OCI-LY7 (cell line): ENCODE measurements around the gene PLXNB2. TPM values are rescaled to one million over a fixed set of nuclear protein-coding genes. Genes with fewer than 3 reads are reported as not detected.

Experiments
- BruUV-seq: library from RNA; stranded (reverse); fragments of 400-500 nt; replicated peaks from 2 replicates; lab custom pipeline; 2021; lab: Mats Ljungman, UMichigan
- CTCF ChIA-PET: fragments of 300-600 bp; sonication (Branson Sonifier 250); formaldehyde crosslinking; loops from one replicate; lab custom pipeline; 2022; ENCODE audit warnings: antibody characterized with exemption; ENCODE audit not compliant: unreplicated experiment; lab: Charles Lee
- POLR2A ChIA-PET: fragments of 300-600 bp; sonication (Branson Sonifier 250); formaldehyde crosslinking; loops from one replicate; lab custom pipeline; 2022; ENCODE audit warnings: antibody characterized with exemption; lab: Charles Lee
- DNase-seq: peaks from one replicate; pipeline ENCODE4 v3.0.0-alpha.2; 2015; ENCODE audit warnings: low spot score
- H2AFZ ChIP-seq: fragments of 200-600 bp; sonication (generic), shearing (Covaris generic); 2 replicates; pipeline ENCODE4 v1.6.1; 2014; ENCODE audit warnings: mild to moderate bottlenecking, antibody characterized with exemption, low read length, moderate library complexity
- H3K27ac ChIP-seq: fragments of 200-600 bp; sonication (generic); 2 replicates; pipeline ENCODE4 v1.5.1; 2014; ENCODE audit warnings: mixed run types, low read depth, mild to moderate bottlenecking, moderate library complexity, low read length, inconsistent platforms; ENCODE audit not compliant: poor library complexity, severe bottlenecking
- H3K36me3 ChIP-seq: fragments of 200-600 bp; sonication (generic); 2 replicates; pipeline ENCODE4 v1.6.1; 2014; ENCODE audit warnings: mild to moderate bottlenecking, antibody characterized with exemption, low read length, moderate library complexity, mixed read lengths; ENCODE audit not compliant: insufficient read depth
- H3K4me1 ChIP-seq: fragments of 200-600 bp; sonication (generic); 2 replicates; pipeline ENCODE4 v1.5.1; 2014; ENCODE audit warnings: mild to moderate bottlenecking, low read length; ENCODE audit not compliant: insufficient read depth, poor library complexity, severe bottlenecking
- H3K4me2 ChIP-seq: fragments of 200-600 bp; sonication (generic); 2 replicates; pipeline ENCODE4 v1.6.1; 2014; ENCODE audit warnings: mild to moderate bottlenecking, low read length
- H3K4me3 ChIP-seq: fragments of 200-600 bp; sonication (generic); 2 replicates; pipeline ENCODE4 v1.5.1; 2014; ENCODE audit warnings: mild to moderate bottlenecking, low read depth, low read length; ENCODE audit not compliant: poor library complexity, severe bottlenecking
- H3K79me2 ChIP-seq: fragments of 200-600 bp; sonication (generic); 2 replicates; pipeline ENCODE4 v1.6.1; 2016; ENCODE audit warnings: low read depth, mild to moderate bottlenecking, low read length, moderate library complexity, mixed read lengths; ENCODE audit not compliant: insufficient read depth
- H3K9me2 ChIP-seq: fragments of 200-600 bp; sonication (generic); 2 replicates; pipeline ENCODE4 v1.6.1; 2016; ENCODE audit warnings: mild to moderate bottlenecking, low read length, mixed read lengths; ENCODE audit not compliant: insufficient read depth
- H3K9me3 ChIP-seq: fragments of 200-600 bp; sonication (generic); 2 replicates; pipeline ENCODE4 v1.6.1; 2014; ENCODE audit warnings: mild to moderate bottlenecking, mixed run types, low read length, mixed read lengths
- H4K20me1 ChIP-seq: fragments of 200-600 bp; sonication (generic); 2 replicates; pipeline ENCODE4 v1.6.1; 2014; ENCODE audit warnings: mild to moderate bottlenecking, antibody characterized with exemption, low read length, moderate library complexity, mixed read lengths; ENCODE audit not compliant: insufficient read depth
- CTCF ChIP-seq: fragments of 200-600 bp; sonication (generic); conservative IDR thresholded peaks from 2 replicates; pipeline ENCODE4 v1.5.1; 2014; ENCODE audit warnings: mild to moderate bottlenecking, antibody characterized with exemption, low read length, moderate library complexity, mixed read lengths
- EZH2phosphoT487 ChIP-seq: fragments of 200-600 bp; sonication (generic); IDR thresholded peaks from 2 replicates; pipeline ENCODE4 v1.6.1; 2018; ENCODE audit warnings: low read depth, borderline replicate concordance, mild to moderate bottlenecking, mixed run types, antibody characterized with exemption, low read length, moderate library complexity, mixed read lengths
- intact Hi-C: fragments of 100-400 bp; cut with micrococcal nuclease; formaldehyde crosslinking; loops from one replicate; pipeline ENCODE4 v1.10.0; 2022; ENCODE audit not compliant: unreplicated experiment
- total RNA-seq, 2 experiments: library from RNA; depleted of rRNA in 1 of 2; stranded (reverse); fragments of >200 nt in 1 of 2; shearing (Covaris generic) in 1 of 2; gene quantifications; 2 replicates each; pipeline ENCODE4 v1.2.3, GENCODE V29; 2014 to 2022

The PLXNB2 gene
- total RNA-seq, 2 experiments from 2014 or later, result 10.7 to 39.2 TPM

GRCh38 chr22:50280708-50281383 is 26.6 kb downstream of the PLXNB2 start:
- Histone ChIP-seq H3K9me3 (peaks cover 4% of the 10 kb centered on the region; the same call in 1 of the 2 replicates), H3K79me2 (no peaks in the 10 kb centered on the region), H3K4me3 (no peak overlapping the region), H3K36me3 (peaks cover 6% of the 10 kb centered on the region; the same call in 1 of the 2 replicates), H3K4me2 (no peak overlapping the region), H4K20me1 (no peaks in the 10 kb centered on the region), H3K4me1 (peaks cover 6% of the 10 kb centered on the region), H3K27ac (no peak overlapping the region), H3K9me2 (no peaks in the 10 kb centered on the region), H2AFZ (no peak overlapping the region)
- no peak for TF ChIP-seq EZH2phosphoT487
- TF ChIP-seq CTCF, result no peak
- BruUV-seq, result no TSS peak
- CTCF ChIA-PET, result no interaction called here
- intact Hi-C loops, result no loop called here
- DNase-seq, result no peak
- POLR2A ChIA-PET, result no interaction called here

GRCh38 chr22:50280022-50280707 is 27.3 kb downstream of the PLXNB2 start:
- Histone ChIP-seq H3K9me2 (no peaks in the 10 kb centered on the region), H3K4me1 (peaks cover 6% of the 10 kb centered on the region), H3K4me3 (no peak overlapping the region), H2AFZ (no peak overlapping the region), H3K36me3 (peaks cover 13% of the 10 kb centered on the region; the same call in 1 of the 2 replicates), H3K27ac (no peak overlapping the region), H4K20me1 (no peaks in the 10 kb centered on the region), H3K79me2 (no peaks in the 10 kb centered on the region), H3K9me3 (peaks cover 5% of the 10 kb centered on the region; the same call in 1 of the 2 replicates), H3K4me2 (no peak overlapping the region)
- POLR2A ChIA-PET, result no interaction called here
- no TSS peak for BruUV-seq
- no peak for DNase-seq
- TF ChIP-seq EZH2phosphoT487 (no peak), CTCF (no peak)
- intact Hi-C loops, result no loop called here
- CTCF ChIA-PET, result interaction anchor here (0.7 kb wide), 1 partner anchor 27 kb away, joined by 6 read pairs; no protein-coding TSS in a partner anchor
